Coronary artery (tissue), 2 donors: ENCODE results near the gene TXNRD1.
A peak's percentile ranks its signal among the peaks of the same experiment; 100 is the strongest.

Source experiments
- DNase-seq: peaks from one replicate; pipeline ENCODE4 v3.0.0-alpha.2; 2017; ENCODE audit warnings: low spot score
- H3K27ac ChIP-seq, 2 donors: fragments of 200-600 bp; sonication (generic); one replicate each; pipeline ENCODE4 v1.5.1; 2016 to 2019
- H3K4me3 ChIP-seq: fragments of 200-600 bp; sonication (generic); 2 replicates; pipeline ENCODE4 v1.5.1; 2016; ENCODE audit warnings: mild to moderate bottlenecking, moderate library complexity
- TF ChIP-seq, protein P1 (sequence below): fragments of 200-600 bp; sonication (generic); IDR thresholded peaks from one replicate; pipeline ENCODE4 v1.5.1; 2019; ENCODE audit warnings: antibody characterized with exemption

The TXNRD1 gene

DNA sequence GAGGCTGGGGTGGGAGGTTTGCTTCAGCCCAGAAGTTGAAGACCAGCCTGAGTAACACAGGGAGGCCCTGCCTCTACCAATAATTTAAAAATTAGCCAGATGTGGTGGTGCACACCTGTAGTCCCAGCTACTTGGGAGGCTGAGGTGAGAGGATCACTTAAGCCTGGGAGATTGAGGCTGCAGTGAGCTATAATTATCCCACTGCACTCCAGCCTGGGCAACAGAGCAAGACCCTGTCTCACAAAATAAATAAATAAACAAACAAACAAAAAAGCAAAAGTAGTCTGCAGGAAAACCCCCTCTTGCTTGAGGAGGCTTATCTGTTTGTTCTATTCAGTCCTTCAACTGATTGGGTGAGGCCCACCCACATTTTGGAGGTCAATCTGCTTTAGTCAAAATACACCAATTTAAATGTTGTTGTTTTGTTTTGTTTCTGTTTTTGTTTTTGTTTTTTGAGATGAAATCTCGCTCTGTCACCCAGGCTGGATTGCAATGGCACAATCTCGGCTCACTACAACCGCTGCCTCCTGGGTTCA is 24.9 kb upstream of the TXNRD1 start:
- Histone ChIP-seq H3K27ac (no peak overlapping the region), H3K4me3 (no peak overlapping the region)
- TF ChIP-seq, protein P1, sequence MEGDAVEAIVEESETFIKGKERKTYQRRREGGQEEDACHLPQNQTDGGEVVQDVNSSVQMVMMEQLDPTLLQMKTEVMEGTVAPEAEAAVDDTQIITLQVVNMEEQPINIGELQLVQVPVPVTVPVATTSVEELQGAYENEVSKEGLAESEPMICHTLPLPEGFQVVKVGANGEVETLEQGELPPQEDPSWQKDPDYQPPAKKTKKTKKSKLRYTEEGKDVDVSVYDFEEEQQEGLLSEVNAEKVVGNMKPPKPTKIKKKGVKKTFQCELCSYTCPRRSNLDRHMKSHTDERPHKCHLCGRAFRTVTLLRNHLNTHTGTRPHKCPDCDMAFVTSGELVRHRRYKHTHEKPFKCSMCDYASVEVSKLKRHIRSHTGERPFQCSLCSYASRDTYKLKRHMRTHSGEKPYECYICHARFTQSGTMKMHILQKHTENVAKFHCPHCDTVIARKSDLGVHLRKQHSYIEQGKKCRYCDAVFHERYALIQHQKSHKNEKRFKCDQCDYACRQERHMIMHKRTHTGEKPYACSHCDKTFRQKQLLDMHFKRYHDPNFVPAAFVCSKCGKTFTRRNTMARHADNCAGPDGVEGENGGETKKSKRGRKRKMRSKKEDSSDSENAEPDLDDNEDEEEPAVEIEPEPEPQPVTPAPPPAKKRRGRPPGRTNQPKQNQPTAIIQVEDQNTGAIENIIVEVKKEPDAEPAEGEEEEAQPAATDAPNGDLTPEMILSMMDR: no peak
- DNase-seq: no peak

GRCh38 chr12:104197264-104197663 is 18.3 kb upstream of the TXNRD1 start:
- TF ChIP-seq, protein P1: no peak
- Histone ChIP-seq H3K27ac (peak overlapping the region in 1 of 2 donors; percentile 16), H3K4me3 (no peak overlapping the region)
- DNase-seq: no peak

DNA sequence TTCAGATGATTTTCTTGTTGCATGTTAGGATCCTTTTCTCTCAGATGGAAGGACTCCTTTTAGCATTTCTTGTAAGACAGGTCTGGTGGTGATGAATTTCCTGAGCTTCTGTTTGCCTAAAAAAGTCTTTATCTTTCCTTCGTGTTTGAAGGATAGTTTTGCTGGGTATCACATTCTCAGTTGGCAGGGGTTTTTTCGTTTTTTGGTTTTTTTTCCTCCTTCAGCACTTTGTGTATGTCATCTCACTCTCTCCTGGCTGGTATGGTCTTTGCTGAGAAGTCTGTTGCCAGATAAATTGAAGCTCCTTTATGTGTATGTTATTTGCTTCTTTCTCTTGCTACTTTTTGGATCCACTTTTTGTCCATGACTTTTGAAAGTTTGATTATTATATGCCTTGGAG is 15.6 kb upstream of the TXNRD1 start:
- H3K4me3 ChIP-seq: no peak overlapping the region
- TF ChIP-seq, protein P1: no peak
- no peak for DNase-seq

GRCh38 chr12:104201238-104202001 is 14.2 kb upstream of the TXNRD1 start:
- Histone ChIP-seq H3K27ac (no peak overlapping the region), H3K4me3 (no peak overlapping the region)
- TF ChIP-seq, protein P1: peak; percentile 49
- DNase-seq: no peak

More for the DNA sequence above, 15.6 kb upstream of the TXNRD1 start:
- H3K27ac ChIP-seq: no peak overlapping the region

DNA sequence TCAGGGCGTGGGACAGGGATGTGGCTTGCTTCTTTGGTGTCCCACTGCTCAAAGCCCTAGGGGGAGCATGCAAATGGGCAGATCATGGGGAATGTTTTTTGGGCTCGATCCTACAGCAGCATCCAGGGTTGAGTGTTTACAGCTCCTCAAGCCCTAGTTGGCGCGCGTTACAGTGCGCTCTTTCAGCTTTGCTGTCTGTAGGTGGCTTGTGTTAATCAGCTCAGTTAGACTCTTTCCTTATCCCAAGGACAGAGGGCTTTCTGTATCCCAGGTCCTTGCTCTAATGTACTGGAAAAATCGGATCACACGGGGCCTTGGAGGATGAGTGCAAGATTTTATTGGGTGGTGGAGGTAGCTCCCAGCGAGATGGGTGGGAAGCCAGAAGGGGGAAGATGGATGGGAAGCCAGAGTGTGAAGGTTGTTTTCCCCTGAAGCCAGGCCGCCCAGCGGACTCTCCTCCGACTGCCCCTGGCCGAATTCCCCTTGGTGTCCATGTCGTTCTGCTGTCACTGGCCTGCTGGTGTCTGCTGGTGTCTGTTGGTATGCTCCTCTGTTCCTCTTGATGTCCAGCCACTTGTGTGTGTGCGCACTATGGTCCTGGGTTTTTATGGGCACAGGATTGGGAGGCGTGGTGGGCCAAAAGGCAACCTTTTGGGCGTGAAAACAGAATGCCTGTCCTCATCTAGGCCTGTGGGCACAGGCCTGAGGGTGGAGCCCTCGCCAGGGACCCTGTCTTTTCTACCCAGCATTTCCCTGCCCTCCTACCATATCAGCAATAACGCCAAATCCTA is 10.7 kb upstream of the TXNRD1 start:
- TF ChIP-seq, protein P1: no peak
- no peak for DNase-seq
- Histone ChIP-seq H3K4me3 (no peak overlapping the region), H3K27ac (no peak overlapping the region)

DNA sequence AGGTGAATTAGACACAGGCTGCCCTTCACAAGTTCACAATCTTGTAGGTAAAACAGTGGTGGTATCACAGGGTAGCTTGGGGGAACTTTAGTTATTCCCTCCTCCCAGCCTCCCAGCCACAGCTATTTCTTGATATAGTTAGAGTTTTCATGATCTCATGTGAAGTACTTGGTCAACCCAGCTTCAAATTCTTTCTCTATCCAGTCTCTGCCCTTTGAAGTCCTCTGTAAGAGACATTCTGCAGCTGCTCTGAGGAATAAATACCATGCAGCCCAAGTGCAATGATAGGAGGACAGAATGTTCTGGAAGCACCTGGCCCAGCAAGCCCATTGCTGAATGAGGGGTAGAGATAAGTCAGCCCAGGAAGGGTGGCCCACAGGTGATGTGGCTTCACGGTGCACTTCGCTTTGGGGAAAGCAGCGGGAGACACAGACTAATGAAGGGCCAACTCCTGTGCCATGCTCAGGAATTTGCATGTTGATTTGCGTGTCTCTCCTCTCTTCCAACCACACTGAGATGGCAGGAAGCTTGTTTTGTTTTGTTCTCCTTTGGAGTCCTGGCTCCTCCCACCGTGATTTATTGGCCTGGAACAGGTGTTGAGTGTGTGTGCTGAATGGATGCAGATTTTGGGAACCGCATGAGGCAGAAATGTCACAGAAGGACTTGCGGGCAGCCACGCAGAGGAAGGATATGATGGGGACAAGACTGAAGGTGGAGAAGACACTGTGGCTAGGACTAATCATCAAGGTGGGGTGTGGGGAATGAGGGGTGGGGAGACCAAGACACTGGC is 8.0 kb upstream of the TXNRD1 start:
- H3K27ac ChIP-seq: no peak overlapping the region
- TF ChIP-seq, protein P1: no peak
- DNase-seq: no peak
- H3K4me3 ChIP-seq: no peak overlapping the region
